ENCODE data around the gene ARMCX4. TPM values are rescaled to one million over a fixed set of nuclear protein-coding genes. Genes with fewer than 3 reads are reported as not detected.

The ARMCX4 gene
- total RNA-seq (2011; cell fraction: chromatin; rRNA removed; ENCODE audit: low replicate concordance), result not detected in 2 replicates
- total RNA-seq (2011; cell fraction: nucleolus; rRNA removed), result not detected in 2 replicates
- total RNA-seq (2011; cell fraction: nucleoplasm; rRNA removed), result not detected in 2 replicates
- total RNA-seq (2014; rRNA removed) (0.04 TPM in 1 of 2 replicates, not detected in the other), total RNA-seq (2014; rRNA removed; fragmentation: Illumina TruSeq; extraction: Trizol) (not detected in 2 replicates), total RNA-seq (2015; rRNA removed; fragmentation: Illumina TruSeq; extraction: Trizol) (not detected in 2 replicates), total RNA-seq (2021) (0.04 and 0.11 TPM in 2 replicates), polyA plus RNA-seq (2011; rRNA removed) (not detected in 2 replicates), polyA plus RNA-seq (2014; fragmentation: Illumina TruSeq; extraction: Trizol) (not detected in 2 replicates), polyA plus RNA-seq (2014; fragmentation: Nextera tagmentation; extraction: Ambion mirVana) (not detected), polyA plus RNA-seq (2014; rRNA removed) (0.05 TPM in 1 of 2 replicates, not detected in the other), polyA minus RNA-seq (2011; rRNA and poly(A)+ RNA removed) (0.06 TPM in 1 of 2 replicates, not detected in the other), Bru-seq, nascent RNA (not detected), BruChase-seq, experiment 1, labeled RNA remaining after a 2-hour chase (percentile 29 among the genes with signal in this experiment), BruChase-seq, experiment 2, labeled RNA remaining after a 6-hour chase (percentile 18 among the genes with signal in this experiment)
- polyA plus RNA-seq (2011; cell fraction: cytosol; rRNA removed), result 0.01 TPM in 1 of 2 replicates, not detected in the other
- polyA plus RNA-seq (2011; cell fraction: nucleus; rRNA removed), result 0.06 TPM in 1 of 2 replicates, not detected in the other
- 0.07 TPM in 1 of 2 replicates, not detected in the other for polyA plus RNA-seq (2012)
- polyA minus RNA-seq (2011; cell fraction: cytosol; rRNA and poly(A)+ RNA removed), result not detected in 2 replicates
- polyA minus RNA-seq (2011; cell fraction: nucleus; rRNA and poly(A)+ RNA removed), result not detected in 2 replicates
- long read RNA-seq, experiment 1, result 0 reads
- long read RNA-seq, experiment 2, result 0 reads
- long read RNA-seq, experiment 3, result 0 reads

GRCh38 chrX:101485212-101485949 is at the start of gene ARMCX4:
ARMCX4 (plus strand) TSS chrX:101485456; CDS start chrX:101488590, 3,134 bp downstream.
- no peak for FAIRE-seq
- ATAC-seq, result no peak
- Histone ChIP-seq H3K4me1 (replicated peaks in 1 of 2; ENCODE audit: control insufficient read depth in 2 of 2, insufficient read depth in 2 of 2, low read length in 2 of 2) (0 out of 5 replicates have a peak, but pooled peaks cover 0 to 4% of the 10 kb centered on the region in 2 experiments), H3K4me2 (ENCODE audit: insufficient read depth, low read length) (no peak within 1 kb of the TSS), H3K4me3 (no peak within 1 kb of the TSS), H3K79me2 (ENCODE audit: control insufficient read depth, insufficient read depth, low read length) (no peaks in the 10 kb centered on the region), H3K36me3 (ENCODE audit: control insufficient read depth, insufficient read depth, low read length) (no peaks in the 10 kb centered on the region), H3K9me1 (ENCODE audit: control insufficient read depth, insufficient read depth, low read length) (peaks cover 2% of the 10 kb centered on the region), H3K9ac (ENCODE audit: insufficient read depth in 1 of 2, low read depth in 2 of 2, low read length in 2 of 2) (no peak within 1 kb of the TSS), H2AFZ (ENCODE audit: low read depth, low read length) (no peak within 1 kb of the TSS), H4K20me1 (replicated peaks; ENCODE audit: control insufficient read depth, insufficient read depth, low read length) (no peaks in the 10 kb centered on the region), H3K9me3 (replicated peaks; ENCODE audit: control insufficient read depth, insufficient read depth, low read depth, low read length) (no peaks in the 10 kb centered on the region), H3K27me3 (ENCODE audit: control insufficient read depth in 2 of 2, insufficient read depth in 2 of 2, low read length in 2 of 2) (0 out of 5 replicates have a peak, but pooled peaks cover 0 to 5% of the 10 kb centered on the region in 2 experiments), H3K27ac (ENCODE audit: extremely low read depth, low read depth, low read length) (no peak within 1 kb of the TSS)
- WGBS (ENCODE audit: insufficient coverage, low coverage, missing lambda C conversion rate), result 8% methylated on average over 26 of the region's 50 CpGs
- no peak for TF ChIP-seq MYC (IDR thresholded peaks at IDR 0.05; ENCODE audit: low read depth, low read length)
- no peak for TF ChIP-seq MYC (CRISPR knock-in tag; IDR thresholded peaks at IDR 0.05; ENCODE audit: borderline replicate concordance, low read depth)
- no TSS peak for BruUV-seq (replicated peaks)
- DNase-seq (ENCODE audit: extremely low read depth in 1 of 4, low spot score in 3 of 4), result no peak
- intact Hi-C loops (cut with micrococcal nuclease) (no loop called here), in situ Hi-C loops (cut with MboI) (no loop called here)
- ChIA-PET CTCF (ENCODE audit: low intra/inter-chr PET ratio) (no interaction called here), POLR2A (no interaction called here)

Measured in K562 (cell line).